Measurements from ENCODE around the gene PTPRN2. TPM values are rescaled to one million over a fixed set of nuclear protein-coding genes. Genes with fewer than 3 reads are reported as not detected.

Gene PTPRN2
- total RNA-seq, 1 experiment from 2014 or later, result 2.1 TPM

DNA sequence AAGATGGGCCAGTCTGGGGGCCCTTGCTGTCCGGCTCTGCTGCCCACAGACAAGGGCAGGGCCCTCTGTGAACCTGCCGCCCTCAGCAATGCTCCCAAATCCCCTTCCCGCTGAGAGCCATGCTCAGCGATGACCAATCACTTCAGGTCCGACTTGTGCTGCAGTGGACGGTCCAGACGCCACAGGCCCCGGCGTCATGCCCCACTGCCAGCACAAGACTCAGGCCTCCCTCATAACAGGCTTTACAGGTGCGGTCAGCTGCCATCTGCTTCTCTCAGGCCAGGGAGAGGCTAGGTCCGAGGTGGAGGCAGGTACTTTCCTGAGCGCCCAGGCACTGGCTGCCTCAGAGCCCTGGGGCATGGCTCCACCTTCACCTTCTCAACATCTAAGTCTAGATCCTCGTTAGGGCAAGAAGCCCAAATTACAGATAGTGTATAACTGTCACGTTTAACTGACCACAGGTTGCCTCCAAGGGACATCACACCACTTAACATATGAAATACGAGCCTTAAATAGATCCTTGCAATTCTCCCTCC lies 393.2 kb downstream of the PTPRN2 start:
- no peak overlapping the region for H3K27ac ChIP-seq (ENCODE audit: low read depth, low read length)
- no peak overlapping the region for H2AFZ ChIP-seq (ENCODE audit: low read depth, low read length, poor library complexity, severe bottlenecking)
- DNase-seq (ENCODE audit: low read depth, low spot score) (no peak), ATAC-seq (no peak)
- no peak overlapping the region for H3K4me2 ChIP-seq (ENCODE audit: low read length)
- no peak overlapping the region for H3K9ac ChIP-seq (ENCODE audit: low read length)
- H3K79me2 ChIP-seq (ENCODE audit: insufficient read depth, low read length), result no peaks in the 10 kb centered on the region
- BruUV-seq (replicated peaks), result no TSS peak
- ChIA-PET RAD21 (ENCODE audit: low non-redundant PET in 1 of 2, low total read pairs in 2 of 2, uncharacterized antibody in 2 of 2, unreplicated experiment in 2 of 2) (no interaction called here), POLR2A (no interaction called here), CTCF (no interaction called here)
- intact Hi-C loops (cut with micrococcal nuclease), result no loop called here
- no peaks in the 10 kb centered on the region; a peak in 2 of 4 replicates for H3K9me3 ChIP-seq (ENCODE audit: control insufficient read depth in 1 of 2, insufficient read depth in 1 of 2, low read depth in 1 of 2, low read length in 2 of 2)
- H3K4me1 ChIP-seq (ENCODE audit: control insufficient read depth in 1 of 2, insufficient read depth in 2 of 2, low read length in 2 of 2), result no peaks in the 10 kb centered on the region
- H3K27me3 ChIP-seq (ENCODE audit: insufficient read depth, low read length), result no peaks in the 10 kb centered on the region
- no peak for TF ChIP-seq CBX3 (IDR thresholded peaks at IDR 0.05; ENCODE audit: low read depth)
- no peak for TF ChIP-seq ATF3 (IDR thresholded peaks at IDR 0.05)
- TF ChIP-seq EZH2phosphoT487 (IDR thresholded peaks at IDR 0.05; ENCODE audit: borderline replicate concordance), result no peak
- no peak for TF ChIP-seq ZFX (IDR thresholded peaks at IDR 0.05)
- TF ChIP-seq MAX (IDR thresholded peaks at IDR 0.05), result no peak
- no peak for TF ChIP-seq RAD21 (IDR thresholded peaks at IDR 0.05; ENCODE audit: low read depth)
- TF ChIP-seq, protein P1, sequence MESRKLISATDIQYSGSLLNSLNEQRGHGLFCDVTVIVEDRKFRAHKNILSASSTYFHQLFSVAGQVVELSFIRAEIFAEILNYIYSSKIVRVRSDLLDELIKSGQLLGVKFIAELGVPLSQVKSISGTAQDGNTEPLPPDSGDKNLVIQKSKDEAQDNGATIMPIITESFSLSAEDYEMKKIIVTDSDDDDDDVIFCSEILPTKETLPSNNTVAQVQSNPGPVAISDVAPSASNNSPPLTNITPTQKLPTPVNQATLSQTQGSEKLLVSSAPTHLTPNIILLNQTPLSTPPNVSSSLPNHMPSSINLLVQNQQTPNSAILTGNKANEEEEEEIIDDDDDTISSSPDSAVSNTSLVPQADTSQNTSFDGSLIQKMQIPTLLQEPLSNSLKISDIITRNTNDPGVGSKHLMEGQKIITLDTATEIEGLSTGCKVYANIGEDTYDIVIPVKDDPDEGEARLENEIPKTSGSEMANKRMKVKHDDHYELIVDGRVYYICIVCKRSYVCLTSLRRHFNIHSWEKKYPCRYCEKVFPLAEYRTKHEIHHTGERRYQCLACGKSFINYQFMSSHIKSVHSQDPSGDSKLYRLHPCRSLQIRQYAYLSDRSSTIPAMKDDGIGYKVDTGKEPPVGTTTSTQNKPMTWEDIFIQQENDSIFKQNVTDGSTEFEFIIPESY (IDR thresholded peaks at IDR 0.05; ENCODE audit: extremely low read depth, insufficient replicate concordance, low read length), result no peak
- no peak for TF ChIP-seq EZH2 (IDR thresholded peaks at IDR 0.05)
- no peak for TF ChIP-seq ZNF274 (IDR thresholded peaks at IDR 0.05; ENCODE audit: low read depth, low read length)
- no peaks in the 10 kb centered on the region for H4K20me1 ChIP-seq (ENCODE audit: insufficient read depth)
- H3K9me2 ChIP-seq (ENCODE audit: insufficient read depth), result no peaks in the 10 kb centered on the region
- H3K36me3 ChIP-seq (ENCODE audit: control insufficient read depth in 1 of 2, insufficient read depth in 2 of 2, low read length in 2 of 2), result no peaks in the 10 kb centered on the region
- no peak overlapping the region for H3K4me3 ChIP-seq (replicated peaks in 1 of 2; ENCODE audit: low read depth in 1 of 2, low read length in 2 of 2)
